Colonic mucosa (tissue), 4 donors: Measurements from ENCODE around the gene DDX59. TPM values are rescaled to one million over a fixed set of nuclear protein-coding genes. Genes with fewer than 3 reads are reported as not detected.

Experiments
- DNase-seq: peaks from one replicate; pipeline ENCODE4 v3.0.0-alpha.2; 2020
- H3K27ac ChIP-seq: fragments of 200-600 bp; one replicate; pipeline ENCODE4 v1.8.0; 2021
- H3K27me3 ChIP-seq: fragments of 200-600 bp; one replicate; pipeline ENCODE4 v1.8.0; 2021
- H3K36me3 ChIP-seq: fragments of 200-600 bp; one replicate; pipeline ENCODE4 v1.8.0; 2021
- H3K4me1 ChIP-seq: fragments of 200-600 bp; one replicate; pipeline ENCODE4 v1.8.0; 2021; ENCODE audit warnings: mild to moderate bottlenecking
- H3K4me3 ChIP-seq: fragments of 200-600 bp; one replicate; pipeline ENCODE4 v1.8.0; 2021
- H3K9ac ChIP-seq, 2 donors: one replicate each; pipeline ENCODE4 v1.7.0; 2013; ENCODE audit warnings: control low read depth in 2 of 2, low read depth in 2 of 2, low read length in 2 of 2
- H3K9me3 ChIP-seq: fragments of 200-600 bp; one replicate; pipeline ENCODE4 v1.8.0; 2021
- CTCF ChIP-seq: fragments of 200-600 bp; IDR thresholded peaks from one replicate; pipeline ENCODE4 v1.8.0; 2022; ENCODE audit warnings: antibody characterized with exemption, mild to moderate bottlenecking
- intact Hi-C: fragments of 100-400 bp; cut with DNase I; formaldehyde crosslinking; loops from one replicate; pipeline ENCODE4 v1.14.1; 2022
- total RNA-seq, 2 donors: library from RNA; stranded (reverse); fragmentation: NEBNext Ultra II Directional in 1 of 2; extraction: Animal tissue kit (Norgen Biotek cat#: 25700) in 1 of 2; gene quantifications; one replicate each; pipeline ENCODE4 v1.2.1, GENCODE V29; 2021
- donor health status: healthy.
- donor health status: DM: no; HTN: no; CAD: no.
- donor health status: DM: no; HTN: no; CAD: no.

The DDX59 gene
- total RNA-seq, 2 donors from 2014 or later: 10.2 to 14.6 TPM

DNA sequence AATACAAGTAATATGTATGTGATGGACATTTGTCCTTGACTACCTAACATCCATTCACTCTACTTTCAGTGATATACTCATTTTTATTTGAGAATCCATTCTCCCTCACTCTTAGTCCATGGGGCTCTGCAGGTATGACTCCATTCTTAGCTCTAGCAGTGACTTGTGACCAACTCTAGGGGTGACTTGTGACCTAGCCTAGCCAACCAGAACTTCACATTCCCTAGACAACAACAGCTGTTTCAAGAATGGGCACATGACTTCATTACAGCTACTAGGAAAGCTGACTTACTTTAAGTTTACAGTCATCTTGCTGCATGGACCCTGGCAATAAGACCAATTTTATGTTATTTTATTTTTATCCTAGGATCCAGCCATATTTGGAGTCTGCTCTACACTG is 23.6 kb upstream of the DDX59 start:
- Histone ChIP-seq H3K36me3 (no peaks in the 10 kb centered on the region), H3K4me1 (no peaks in the 10 kb centered on the region), H3K27me3 (no peaks in the 10 kb centered on the region), H3K9ac (no peak overlapping the region), H3K4me3 (no peak overlapping the region), H3K27ac (no peak overlapping the region), H3K9me3 (no peaks in the 10 kb centered on the region)
- no peak for DNase-seq
- intact Hi-C loops: no loop called here
- TF ChIP-seq CTCF: no peak

DNA sequence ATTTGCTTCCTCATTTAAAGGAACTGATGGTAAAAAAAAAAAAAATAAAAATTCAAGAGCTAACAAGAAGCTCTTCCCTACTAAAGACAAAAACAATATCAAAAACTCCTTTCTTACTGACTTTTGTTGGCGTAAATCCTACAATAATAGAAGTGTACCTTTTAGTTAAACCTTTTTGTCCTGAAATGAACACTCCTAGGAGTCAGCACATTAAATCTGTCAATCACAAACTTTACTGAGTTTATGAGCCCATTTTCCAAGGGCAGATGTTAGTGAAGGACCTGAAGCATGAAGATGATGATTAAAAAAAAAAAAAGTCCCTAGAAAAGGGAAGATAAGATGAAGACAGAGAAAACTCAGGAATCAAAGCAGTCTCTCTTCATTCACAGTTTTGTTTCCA is 22.6 kb upstream of the DDX59 start:
- H3K36me3 ChIP-seq: no peaks in the 10 kb centered on the region
- H3K27ac ChIP-seq: no peak overlapping the region
- no peak overlapping the region for H3K9ac ChIP-seq
- intact Hi-C loops: no loop called here
- no peak overlapping the region for H3K4me3 ChIP-seq
- DNase-seq: no peak
- H3K4me1 ChIP-seq: no peaks in the 10 kb centered on the region
- no peak for TF ChIP-seq CTCF
- H3K9me3 ChIP-seq: no peaks in the 10 kb centered on the region
- no peaks in the 10 kb centered on the region for H3K27me3 ChIP-seq

GRCh38 chr1:200686620-200687019 is 16.9 kb upstream of the DDX59 start:
- Histone ChIP-seq H3K4me3 (no peak overlapping the region), H3K4me1 (no peaks in the 10 kb centered on the region), H3K9me3 (no peaks in the 10 kb centered on the region), H3K9ac (no peak overlapping the region), H3K27ac (no peak overlapping the region), H3K36me3 (no peaks in the 10 kb centered on the region), H3K27me3 (no peaks in the 10 kb centered on the region)
- intact Hi-C loops: loop anchor here (10.0 kb wide), 1 partner anchor 98 kb away; no protein-coding TSS in a partner anchor
- TF ChIP-seq CTCF: no peak
- no peak for DNase-seq

- Histone ChIP-seq H3K9ac (no peak overlapping the region), H3K27ac (no peak overlapping the region), H3K4me1 (no peaks in the 10 kb centered on the region), H3K27me3 (no peaks in the 10 kb centered on the region), H3K4me3 (no peak overlapping the region), H3K36me3 (no peaks in the 10 kb centered on the region), H3K9me3 (no peaks in the 10 kb centered on the region)
- no peak for DNase-seq
- TF ChIP-seq CTCF: no peak
- intact Hi-C loops: loop anchor here (10.0 kb wide), 1 partner anchor 101 kb away; no protein-coding TSS in a partner anchor
Measured at GRCh38 chr1:200684015-200684414, 14.3 kb upstream of the DDX59 start.

DNA sequence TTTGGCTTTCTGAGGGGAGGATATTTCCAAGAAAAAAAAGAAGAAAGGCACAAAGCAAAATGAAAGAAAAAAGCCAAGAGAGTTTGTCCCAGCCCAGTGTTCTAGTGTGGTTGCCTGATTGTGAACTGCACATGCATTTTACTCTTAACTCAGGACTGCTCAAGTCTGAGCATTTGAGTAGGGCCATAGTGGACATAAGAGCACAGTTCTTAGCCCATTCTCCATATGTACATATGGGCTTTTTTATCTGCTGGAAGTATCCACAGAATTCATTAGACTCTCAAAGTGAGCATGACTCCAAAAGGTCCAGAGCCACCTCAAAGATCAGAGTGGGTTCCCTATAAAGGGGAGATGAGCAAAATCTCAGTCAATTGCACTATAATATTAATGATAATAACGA is 13.6 kb upstream of the DDX59 start:
- no peak overlapping the region for H3K9ac ChIP-seq
- intact Hi-C loops: loop anchor here (10.0 kb wide), 1 partner anchor 102 kb away; no protein-coding TSS in a partner anchor
- no peaks in the 10 kb centered on the region for H3K27me3 ChIP-seq
- H3K27ac ChIP-seq: no peak overlapping the region
- no peak for TF ChIP-seq CTCF
- DNase-seq: no peak
- no peaks in the 10 kb centered on the region for H3K4me1 ChIP-seq
- no peaks in the 10 kb centered on the region for H3K9me3 ChIP-seq
- no peaks in the 10 kb centered on the region for H3K36me3 ChIP-seq
- H3K4me3 ChIP-seq: no peak overlapping the region
